HG03066 (cell line): ENCODE results near the gene TBC1D22A.

Experiments used
- ATAC-seq: cut with Tn5 transposase; IDR thresholded peaks from one replicate; pipeline ENCODE4 v1.9.1; 2021; ENCODE audit warnings: low read depth; ENCODE audit not compliant: unreplicated experiment

Gene TBC1D22A

GRCh38 chr22:47207846-47208554 is 445.6 kb downstream of the TBC1D22A start:
- no peak for ATAC-seq

GRCh38 chr22:47208630-47209029 is 446.2 kb downstream of the TBC1D22A start:
- no peak for ATAC-seq

GRCh38 chr22:47209040-47209514 is 446.6 kb downstream of the TBC1D22A start:
- no peak for ATAC-seq

GRCh38 chr22:47209547-47210023 is 447.1 kb downstream of the TBC1D22A start:
- no peak for ATAC-seq

GRCh38 chr22:47210112-47210657 is 447.7 kb downstream of the TBC1D22A start:
- no peak for ATAC-seq

GRCh38 chr22:47210686-47211085 is 448.2 kb downstream of the TBC1D22A start:
- ATAC-seq, result no peak

- no peak for ATAC-seq
Observed at GRCh38 chr22:47213571-47214230, 451.3 kb downstream of the TBC1D22A start.

- no peak for ATAC-seq
Observed at GRCh38 chr22:47215851-47216250, 453.4 kb downstream of the TBC1D22A start.

- ATAC-seq, result no peak
Observed at GRCh38 chr22:47218671-47219070, 456.2 kb downstream of the TBC1D22A start.

GRCh38 chr22:47219789-47220188 is 457.3 kb downstream of the TBC1D22A start:
- no peak for ATAC-seq

GRCh38 chr22:47220752-47221151 is 458.3 kb downstream of the TBC1D22A start:
- no peak for ATAC-seq

GRCh38 chr22:47221840-47222615 is 459.6 kb downstream of the TBC1D22A start:
- no peak for ATAC-seq
